IMR-90 (cell line): Measurements from ENCODE around the gene RNF144B. TPM values are rescaled to one million over a fixed set of nuclear protein-coding genes. Genes with fewer than 3 reads are reported as not detected.
A peak's percentile ranks its signal among the peaks of the same experiment; 100 is the strongest.
"Not testable (repeated sequence)": the region's sequence is repeated elsewhere in the genome, so short reads cannot be mapped to it uniquely, and the experiment has no call there.

ENCODE experiments used
- ATAC-seq: fragments of 200-7000 bp; cut with Tn5 transposase; 2 replicates; pipeline ENCODE4 v1.9.1; 2020; ENCODE audit warnings: low read depth, mild to moderate bottlenecking, moderate library complexity
- BruUV-seq: library from RNA; stranded (reverse); fragments of 400-500 nt; replicated peaks from 2 replicates; lab custom pipeline; 2021; lab: Mats Ljungman, UMichigan
- CTCF ChIA-PET: fragments of 300-600 bp; formaldehyde crosslinking; extraction: SDS; loops from one replicate; lab custom pipeline; 2021; ENCODE audit warnings: antibody characterized with exemption; lab: Yijun Ruan, JAX
- POLR2A ChIA-PET: fragments of 300-600 bp; sonication (Branson Sonifier 250); formaldehyde crosslinking; loops from one replicate; lab custom pipeline; 2022; ENCODE audit warnings: antibody characterized with exemption; ENCODE audit not compliant: unreplicated experiment; lab: Charles Lee
- DNase-seq: peaks from one replicate; pipeline ENCODE4 v3.0.0; 2013
- H2AFZ ChIP-seq: replicated peaks from 2 replicates; pipeline ENCODE3; 2013; ENCODE audit warnings: low read length, mild to moderate bottlenecking; ENCODE audit not compliant: poor library complexity
- H2AK5ac ChIP-seq: 2 replicates; pipeline ENCODE4 v1.6.1; 2013; ENCODE audit warnings: low read depth, low read length, inconsistent platforms
- H2AK9ac ChIP-seq: replicated peaks from 2 replicates; pipeline ENCODE3; 2013; ENCODE audit warnings: mild to moderate bottlenecking, low read depth, low read length, moderate library complexity; ENCODE audit not compliant: poor library complexity
- H2BK120ac ChIP-seq: 2 replicates; pipeline ENCODE4 v1.6.1; 2013; ENCODE audit warnings: low read depth, low read length, inconsistent platforms
- H2BK15ac ChIP-seq: 3 replicates; pipeline ENCODE4 v1.6.1; 2013; ENCODE audit warnings: low read depth, low read length, inconsistent platforms
- H2BK20ac ChIP-seq: 2 replicates; pipeline ENCODE4 v1.6.1; 2013; ENCODE audit warnings: low read depth, mild to moderate bottlenecking, inconsistent platforms, low read length, moderate library complexity
- H2BK5ac ChIP-seq: 2 replicates; pipeline ENCODE4 v1.6.1; 2013; ENCODE audit warnings: mild to moderate bottlenecking, low read depth, low read length, inconsistent platforms; ENCODE audit not compliant: poor library complexity, severe bottlenecking
- H3K14ac ChIP-seq: replicated peaks from 2 replicates; pipeline ENCODE4 v1.6.1; 2013; ENCODE audit warnings: low read depth, low read length, inconsistent platforms
- H3K18ac ChIP-seq: 2 replicates; pipeline ENCODE4 v1.6.1; 2013; ENCODE audit warnings: low read depth, low read length, control low read depth
- H3K23ac ChIP-seq: 2 replicates; pipeline ENCODE4 v1.6.1; 2013; ENCODE audit warnings: low read depth, low read length, inconsistent platforms
- H3K27ac ChIP-seq: 2 replicates; pipeline ENCODE4 v1.5.1; 2013; ENCODE audit warnings: mild to moderate bottlenecking, control low read depth, low read length; ENCODE audit not compliant: insufficient read depth
- H3K27me3 ChIP-seq: 2 replicates; pipeline ENCODE4 v1.6.1; 2013; ENCODE audit warnings: low read length; ENCODE audit not compliant: control insufficient read depth, insufficient read depth
- H3K36me3 ChIP-seq: 2 replicates; pipeline ENCODE4 v1.6.1; 2013; ENCODE audit warnings: low read length, mixed read lengths; ENCODE audit not compliant: control insufficient read depth, insufficient read depth
- H3K4ac ChIP-seq: 2 replicates; pipeline ENCODE4 v1.6.1; 2013; ENCODE audit warnings: low read depth, low read length, inconsistent platforms
- H3K4me1 ChIP-seq: 2 replicates; pipeline ENCODE4 v1.6.1; 2013; ENCODE audit warnings: low read length, mixed read lengths; ENCODE audit not compliant: control insufficient read depth, insufficient read depth
- H3K4me2 ChIP-seq: 2 replicates; pipeline ENCODE4 v1.6.1; 2013; ENCODE audit warnings: low read depth, mild to moderate bottlenecking, control low read depth, low read length, moderate library complexity
- H3K4me3 ChIP-seq: 2 replicates; pipeline ENCODE4 v1.5.1; 2013; ENCODE audit warnings: low read depth, mild to moderate bottlenecking, control low read depth, low read length, moderate library complexity; ENCODE audit not compliant: insufficient read depth
- H3K56ac ChIP-seq: 2 replicates; pipeline ENCODE4 v1.6.1; 2013; ENCODE audit warnings: low read length, inconsistent platforms; ENCODE audit not compliant: insufficient read depth; ENCODE audit errors: extremely low read depth
- H3K79me1 ChIP-seq, 2 experiments: 2 replicates each; pipeline ENCODE4 v1.6.1; 2013; ENCODE audit warnings: low read length in 2 of 2, inconsistent platforms in 1 of 2, low read depth in 1 of 2
- H3K9ac ChIP-seq: 2 replicates; pipeline ENCODE4 v1.6.1; 2013; ENCODE audit warnings: low read depth, low read length, control low read depth
- H3K9me1 ChIP-seq: 2 replicates; pipeline ENCODE4 v1.6.1; 2013; ENCODE audit warnings: low read length, inconsistent platforms; ENCODE audit not compliant: insufficient read depth
- H3K9me3 ChIP-seq: 2 replicates; pipeline ENCODE4 v1.6.1; 2013; ENCODE audit warnings: low read length; ENCODE audit not compliant: control insufficient read depth, insufficient read depth
- H4K20me1 ChIP-seq: 2 replicates; pipeline ENCODE4 v1.6.1; 2013; ENCODE audit warnings: low read length, inconsistent platforms; ENCODE audit not compliant: insufficient read depth
- H4K5ac ChIP-seq: 2 replicates; pipeline ENCODE4 v1.6.1; 2013; ENCODE audit warnings: mild to moderate bottlenecking, low read depth, low read length, control low read depth
- H4K8ac ChIP-seq, 2 experiments: 2 replicates each; pipeline ENCODE4 v1.6.1; 2013; ENCODE audit warnings: low read depth in 2 of 2, low read length in 2 of 2, control low read depth in 1 of 2, inconsistent platforms in 1 of 2
- H4K91ac ChIP-seq: 2 replicates; pipeline ENCODE4 v1.6.1; 2013; ENCODE audit warnings: low read depth, low read length, inconsistent platforms; ENCODE audit not compliant: insufficient read depth
- WGBS, 2 experiments: methylation state at CpG; one replicate each; pipeline versions ENCODE4 v1.1.5 to v1.1.7; 2013; ENCODE audit warnings: missing lambda C conversion rate in 2 of 2; ENCODE audit not compliant: insufficient read length in 1 of 2; ENCODE audit errors: extremely low coverage in 2 of 2; 5-methylcytosine and 5-hydroxymethylcytosine counted together
- dilution Hi-C: fragments of 300-500 bp; cut with HindIII; formaldehyde crosslinking; loops from one replicate; pipeline ENCODE4 v1.14.3; 2018; ENCODE audit warnings: low sequenced_read_pairs; ENCODE audit not compliant: unreplicated experiment
- in situ Hi-C: fragments of 300-500 bp; cut with MboI; formaldehyde crosslinking; loops from 3 replicates; pipeline ENCODE4 v1.14.3; 2019; ENCODE audit warnings: low sequenced_read_pairs, inconsistent platforms, mixed read lengths
- intact Hi-C: fragments of 100-400 bp; cut with micrococcal nuclease; formaldehyde crosslinking; loops from 2 replicates; pipeline ENCODE4 v1.10.0; 2022
- polyA plus RNA-seq, 3 experiments: library from polyadenylated mRNA; depleted of rRNA; stranded (reverse); fragments of >200 nt; gene quantifications; 2 replicates each; pipeline ENCODE4 v1.2.3, GENCODE V29; 2012; ENCODE audit warnings: low replicate concordance in 1 of 3
- total RNA-seq: library from RNA; depleted of rRNA; stranded (reverse); fragments of >200 nt; gene quantifications from 2 replicates; pipeline ENCODE4 v1.2.3, GENCODE V29; 2012

Gene RNF144B
- total and polyA plus RNA-seq, 2 of the 4 experiments (the other 2 are of a cell fraction) = 0.44 to 2.7 TPM

- BruUV-seq, ATAC-seq, intact Hi-C loops, H3K9me1 ChIP-seq, in situ Hi-C loops, H3K23ac ChIP-seq, H4K91ac ChIP-seq, POLR2A ChIA-PET, H3K79me1 ChIP-seq, DNase-seq, H3K36me3 ChIP-seq, H3K4me3 ChIP-seq, H3K9ac ChIP-seq, dilution Hi-C loops, H2AFZ ChIP-seq, H2AK9ac ChIP-seq, H4K20me1 ChIP-seq, H3K56ac ChIP-seq, H3K4me2 ChIP-seq, H3K14ac ChIP-seq, H3K9me3 ChIP-seq, H3K27me3 ChIP-seq: not testable (repeated sequence)
- Histone ChIP-seq H2BK20ac (peak overlapping the region; percentile 51; the same call in 1 of the 2 replicates), H2BK15ac (0 out of 3 replicates have a peak overlapping the region, but pooled peaks have one; percentile 65), H3K4ac (peak overlapping the region; percentile 71; the same call in 1 of the 2 replicates), H3K27ac (peak overlapping the region; percentile 60; the same call in 1 of the 2 replicates), H2BK120ac (peak overlapping the region; percentile 74; the same call in 1 of the 2 replicates), H2AK5ac (peak overlapping the region; percentile 65; the same call in 1 of the 2 replicates), H4K5ac (peak overlapping the region; percentile 54; the same call in 1 of the 2 replicates), H3K4me1 (peaks cover 11% of the 10 kb centered on the region), H4K8ac (0 out of 4 replicates have a peak overlapping the region, but pooled peaks of 1 of the 2 experiments have one; percentile 35), H2BK5ac (peak overlapping the region; percentile 87), H3K18ac (peak overlapping the region; percentile 42; the same call in 1 of the 2 replicates)
- CTCF ChIA-PET = interaction anchor here (0.6 kb wide), 1 partner anchor 30 kb away, joined by 3 read pairs; no protein-coding TSS in a partner anchor
- no CpG with 5 or more reads among the region's 6 CpGs for WGBS, 2 experiments
These were observed 17.8 kb downstream of the RNF144B start for GRCh38 chr6:18404965-18405364.
